GM19397 (cell line): Measurements from ENCODE around the gene FES.
"Not testable (repeated sequence)": the region's sequence is repeated elsewhere in the genome, so short reads cannot be mapped to it uniquely, and the experiment has no call there.

Source experiments
- ATAC-seq: cut with Tn5 transposase; IDR thresholded peaks from one replicate; pipeline ENCODE4 v1.9.1; 2021; ENCODE audit warnings: mild to moderate bottlenecking, moderate library complexity; ENCODE audit not compliant: unreplicated experiment

The FES gene

GRCh38 chr15:90907838-90908507 lies 23.7 kb downstream of the FES start:
- ATAC-seq = no peak

GRCh38 chr15:90909449-90909848 lies 25.1 kb downstream of the FES start:
- ATAC-seq = not testable (repeated sequence)

- no peak for ATAC-seq
Measured at GRCh38 chr15:90909976-90910375, 25.7 kb downstream of the FES start.

GRCh38 chr15:90910441-90911301 lies 26.4 kb downstream of the FES start:
- ATAC-seq = no peak

- ATAC-seq = no peak
Measured at GRCh38 chr15:90911302-90911623, 27.0 kb downstream of the FES start.

GRCh38 chr15:90911906-90912769 lies 27.8 kb downstream of the FES start:
- no peak for ATAC-seq

GRCh38 chr15:90912770-90913075 lies 28.4 kb downstream of the FES start:
- ATAC-seq = no peak

- no peak for ATAC-seq
Measured at GRCh38 chr15:90913398-90913944, 29.2 kb downstream of the FES start.

GRCh38 chr15:90914305-90915080 lies 30.2 kb downstream of the FES start:
- no peak for ATAC-seq

GRCh38 chr15:90915216-90915807 lies 31.0 kb downstream of the FES start:
- no peak for ATAC-seq

- no peak for ATAC-seq
Measured at GRCh38 chr15:90915808-90916440, 31.6 kb downstream of the FES start.

- no peak for ATAC-seq
Measured at GRCh38 chr15:90916461-90916860, 32.2 kb downstream of the FES start.

GRCh38 chr15:90917569-90917968 lies 33.3 kb downstream of the FES start:
- no peak for ATAC-seq

- ATAC-seq = no peak
Measured at GRCh38 chr15:90918034-90918788, 33.9 kb downstream of the FES start.

GRCh38 chr15:90918835-90919234 lies 34.5 kb downstream of the FES start:
- ATAC-seq = no peak

GRCh38 chr15:90921887-90922286 lies 37.6 kb downstream of the FES start:
- no peak for ATAC-seq

- peak; percentile 85 for ATAC-seq
Measured at GRCh38 chr15:90922712-90923322, 38.5 kb downstream of the FES start.

GRCh38 chr15:90924375-90924774 lies 40.1 kb downstream of the FES start:
- ATAC-seq = no peak

- ATAC-seq = not testable (repeated sequence)
Measured at GRCh38 chr15:90926766-90927165, 42.5 kb downstream of the FES start.
